Activated T-helper 1 cell treated with anti-CD3 and anti-CD28 coated beads, Interleukin-12 subunit alpha, Interleukin-12 subunit beta, Interleukin-2, Interleukin-4 antibody, amounts not matched to agents 30 ng/mL and 10 ng/mL and 1 ng/mL, durations not matched to agents 14 hours and 24 hours and 36 hours (primary cell): ENCODE results near the gene SAMD11. TPM values are rescaled to one million over a fixed set of nuclear protein-coding genes. Genes with fewer than 3 reads are reported as not detected.
"Not testable (repeated sequence)": the region's sequence is repeated elsewhere in the genome, so short reads cannot be mapped to it uniquely, and the experiment has no call there.

ENCODE experiments used
- DNase-seq: peaks from one replicate; pipeline ENCODE4 v3.0.0; 2021; ENCODE audit warnings: low spot score
- H3K27ac Mint-ChIP-seq: one replicate; pipeline ENCODE4 v1.8.0; 2021; ENCODE audit warnings: mild to moderate bottlenecking, mixed read lengths
- H3K27me3 Mint-ChIP-seq: one replicate; pipeline ENCODE4 v1.8.0; 2022; ENCODE audit warnings: mild to moderate bottlenecking, moderate library complexity, mixed read lengths; ENCODE audit not compliant: insufficient read depth
- H3K36me3 Mint-ChIP-seq: one replicate; pipeline ENCODE4 v1.8.0; 2021; ENCODE audit warnings: low read depth, mixed read lengths
- H3K4me1 Mint-ChIP-seq: one replicate; pipeline ENCODE4 v1.8.0; 2021; ENCODE audit warnings: low read depth, mixed read lengths
- H3K4me3 Mint-ChIP-seq: one replicate; pipeline ENCODE4 v1.8.0; 2021; ENCODE audit warnings: mild to moderate bottlenecking, moderate library complexity, mixed read lengths
- H3K9me3 Mint-ChIP-seq: one replicate; pipeline ENCODE4 v1.8.0; 2021; ENCODE audit warnings: mixed read lengths
- intact Hi-C: fragments of 100-400 bp; cut with micrococcal nuclease; formaldehyde crosslinking; loops from one replicate; pipeline ENCODE4 v1.15.1; 2024
- total RNA-seq: library from RNA; stranded (reverse); gene quantifications from 2 replicates; pipeline ENCODE4 v1.2.3, GENCODE V29; 2022

The SAMD11 gene
- total RNA-seq, 1 donor from 2014 or later, result not detected

- no peaks in the 10 kb centered on the region for H3K4me1 Mint-ChIP-seq
- intact Hi-C loops, result no loop called here
- no peak overlapping the region for H3K27ac Mint-ChIP-seq
- no peaks in the 10 kb centered on the region for H3K9me3 Mint-ChIP-seq
- no peaks in the 10 kb centered on the region for H3K36me3 Mint-ChIP-seq
- peaks cover 9% of the 10 kb centered on the region for H3K27me3 Mint-ChIP-seq
- no peak overlapping the region for H3K4me3 Mint-ChIP-seq
- DNase-seq, result no peak
These were observed 48.2 kb downstream of the SAMD11 start for GRCh38 chr1:971751-972506.

- no peaks in the 10 kb centered on the region for H3K36me3 Mint-ChIP-seq
- H3K4me3 Mint-ChIP-seq, result no peak overlapping the region
- H3K27ac Mint-ChIP-seq, result no peak overlapping the region
- peaks cover 9% of the 10 kb centered on the region for H3K27me3 Mint-ChIP-seq
- DNase-seq, result no peak
- no peaks in the 10 kb centered on the region for H3K4me1 Mint-ChIP-seq
- no peaks in the 10 kb centered on the region for H3K9me3 Mint-ChIP-seq
- intact Hi-C loops, result no loop called here
These were observed 49.2 kb downstream of the SAMD11 start for GRCh38 chr1:972726-973458.

- DNase-seq, result no peak
- Mint-ChIP-seq H3K9me3 (no peaks in the 10 kb centered on the region), H3K36me3 (no peaks in the 10 kb centered on the region), H3K27me3 (peaks cover 5% of the 10 kb centered on the region), H3K4me1 (no peaks in the 10 kb centered on the region), H3K4me3 (no peak overlapping the region), H3K27ac (no peak overlapping the region)
- intact Hi-C loops, result no loop called here
These were observed 50.0 kb downstream of the SAMD11 start for GRCh38 chr1:973459-974292.

- Mint-ChIP-seq H3K27ac (no peak overlapping the region), H3K4me3 (no peak overlapping the region), H3K27me3 (peaks cover 5% of the 10 kb centered on the region), H3K4me1 (no peaks in the 10 kb centered on the region), H3K36me3 (no peaks in the 10 kb centered on the region), H3K9me3 (no peaks in the 10 kb centered on the region)
- no peak for DNase-seq
- intact Hi-C loops, result no loop called here
These were observed 50.5 kb downstream of the SAMD11 start for GRCh38 chr1:974293-974640.

- Mint-ChIP-seq H3K36me3 (no peaks in the 10 kb centered on the region), H3K27ac (no peak overlapping the region), H3K4me1 (no peaks in the 10 kb centered on the region), H3K4me3 (no peak overlapping the region), H3K27me3 (peaks cover 5% of the 10 kb centered on the region), H3K9me3 (no peaks in the 10 kb centered on the region)
- DNase-seq, result no peak
- intact Hi-C loops, result no loop called here
These were observed 51.1 kb downstream of the SAMD11 start for GRCh38 chr1:974687-975328.

- peaks cover 5% of the 10 kb centered on the region for H3K27me3 Mint-ChIP-seq
- no peaks in the 10 kb centered on the region for H3K4me1 Mint-ChIP-seq
- no peaks in the 10 kb centered on the region for H3K36me3 Mint-ChIP-seq
- intact Hi-C loops, result no loop called here
- no peaks in the 10 kb centered on the region for H3K9me3 Mint-ChIP-seq
- DNase-seq, result no peak
- H3K4me3 Mint-ChIP-seq, result no peak overlapping the region
- no peak overlapping the region for H3K27ac Mint-ChIP-seq
These were observed 51.6 kb downstream of the SAMD11 start for GRCh38 chr1:975365-975764.

- intact Hi-C loops, result loop anchor here (1.0 to 2.0 kb wide), 2 partner anchors 71 to 107 kb away; no protein-coding TSS in a partner anchor
- DNase-seq, result peak; percentile 56
- no peaks in the 10 kb centered on the region for H3K4me1 Mint-ChIP-seq
- no peaks in the 10 kb centered on the region for H3K36me3 Mint-ChIP-seq
- peaks cover 5% of the 10 kb centered on the region for H3K27me3 Mint-ChIP-seq
- no peak overlapping the region for H3K4me3 Mint-ChIP-seq
- no peak overlapping the region for H3K27ac Mint-ChIP-seq
- H3K9me3 Mint-ChIP-seq, result no peaks in the 10 kb centered on the region
These were observed 52.4 kb downstream of the SAMD11 start for GRCh38 chr1:975896-976683.

- H3K36me3 Mint-ChIP-seq, H3K4me1 Mint-ChIP-seq, H3K4me3 Mint-ChIP-seq, H3K9me3 Mint-ChIP-seq, H3K27me3 Mint-ChIP-seq, H3K27ac Mint-ChIP-seq, DNase-seq: not testable (repeated sequence)
- intact Hi-C loops, result loop anchor here (1.0 to 2.0 kb wide), 2 partner anchors 72 to 107 kb away; no protein-coding TSS in a partner anchor
These were observed 53.1 kb downstream of the SAMD11 start for GRCh38 chr1:976791-977190.

GRCh38 chr1:978069-978834 is 54.5 kb downstream of the SAMD11 start:
- Mint-ChIP-seq H3K36me3 (no peaks in the 10 kb centered on the region), H3K27ac (peak overlapping the region; percentile 13), H3K4me3 (no peak overlapping the region), H3K27me3 (peaks cover 9% of the 10 kb centered on the region), H3K4me1 (no peaks in the 10 kb centered on the region), H3K9me3 (no peaks in the 10 kb centered on the region)
- intact Hi-C loops, result no loop called here
- DNase-seq, result no peak

GRCh38 chr1:978835-979743 is 55.4 kb downstream of the SAMD11 start:
- Mint-ChIP-seq H3K27me3 (peaks cover 10% of the 10 kb centered on the region), H3K36me3 (no peaks in the 10 kb centered on the region), H3K27ac (no peak overlapping the region), H3K4me3 (no peak overlapping the region), H3K9me3 (no peaks in the 10 kb centered on the region), H3K4me1 (no peaks in the 10 kb centered on the region)
- intact Hi-C loops, result no loop called here
- no peak for DNase-seq

GRCh38 chr1:979744-980072 is 56.0 kb downstream of the SAMD11 start:
- Mint-ChIP-seq H3K27me3 (peaks cover 10% of the 10 kb centered on the region), H3K4me1 (no peaks in the 10 kb centered on the region), H3K9me3 (no peaks in the 10 kb centered on the region), H3K27ac (no peak overlapping the region), H3K4me3 (no peak overlapping the region), H3K36me3 (no peaks in the 10 kb centered on the region)
- intact Hi-C loops, result loop anchor here (5.0 kb wide), 1 partner anchor 313 kb away; no protein-coding TSS in a partner anchor
- no peak for DNase-seq
